ENCODE data around the gene ZNF618.

The ZNF618 gene

DNA sequence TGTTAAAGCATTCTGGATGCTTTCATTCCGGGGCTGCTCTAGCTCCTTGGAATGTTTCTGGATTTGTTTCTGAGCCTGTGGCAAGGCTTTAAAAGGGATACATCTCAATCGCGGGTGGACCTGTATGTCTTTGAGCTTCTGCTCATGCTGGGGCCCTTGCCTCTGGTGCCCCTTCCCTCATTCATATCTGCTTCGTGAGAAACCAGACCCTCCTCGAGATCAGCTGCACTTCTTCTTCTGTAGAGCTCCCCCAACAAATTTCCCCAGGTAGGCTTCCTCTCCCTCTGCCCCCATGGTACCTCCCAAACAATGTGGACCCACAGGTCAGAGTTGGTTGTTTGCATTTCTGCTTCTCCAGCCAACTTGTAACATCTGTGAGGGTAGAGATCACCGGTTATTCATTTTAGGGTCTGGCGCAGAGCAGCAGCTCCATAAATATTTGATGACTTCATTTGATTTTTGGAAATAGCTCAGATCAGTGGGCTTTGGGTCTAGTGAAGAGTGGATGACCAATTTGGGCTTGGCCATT lies 6.6 kb downstream of the ZNF618 start:
- DNase-seq (ENCODE audit: low read depth in 2 of 2): no peak

DNA sequence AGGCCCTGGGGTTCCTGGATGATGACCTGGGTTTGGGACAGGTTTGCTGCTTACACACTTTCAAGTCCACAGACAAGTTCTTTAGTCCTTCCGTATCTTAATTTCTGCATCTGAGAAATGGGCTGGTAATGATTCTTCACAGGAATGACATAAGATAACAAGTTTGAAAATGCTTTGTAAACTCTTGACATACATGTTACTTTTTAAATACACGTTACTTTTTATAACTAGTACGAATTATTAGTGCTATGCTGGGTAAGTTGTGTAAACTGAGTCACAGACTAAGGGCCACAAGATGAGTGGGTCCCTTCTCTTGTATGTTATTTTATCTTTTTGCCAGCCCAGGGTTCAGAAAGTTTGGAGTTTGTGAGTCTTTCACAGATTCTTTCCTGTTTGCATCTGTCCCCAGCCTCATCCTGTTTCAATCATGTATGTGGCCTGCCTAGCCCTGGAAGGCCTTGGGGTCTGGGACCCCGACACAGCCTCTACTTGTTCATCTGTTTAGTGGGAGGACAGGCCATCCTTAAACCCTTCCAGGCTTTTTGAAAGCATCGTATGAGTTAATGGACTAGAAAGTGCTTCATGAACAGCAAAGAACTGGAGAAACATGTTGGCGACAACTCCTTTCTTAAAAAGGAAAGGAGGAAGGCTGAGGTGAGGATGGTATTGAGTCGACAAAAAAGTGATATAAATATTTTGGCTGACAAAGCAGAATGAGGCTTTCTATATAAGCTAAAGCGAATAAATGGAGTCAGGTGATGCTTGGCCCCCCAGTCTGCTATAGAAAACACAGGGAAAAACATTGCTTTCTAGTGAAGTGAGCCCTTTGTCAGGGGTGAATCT lies 9.3 kb downstream of the ZNF618 start:
- no peak for DNase-seq (ENCODE audit: low read depth in 2 of 2)

DNA sequence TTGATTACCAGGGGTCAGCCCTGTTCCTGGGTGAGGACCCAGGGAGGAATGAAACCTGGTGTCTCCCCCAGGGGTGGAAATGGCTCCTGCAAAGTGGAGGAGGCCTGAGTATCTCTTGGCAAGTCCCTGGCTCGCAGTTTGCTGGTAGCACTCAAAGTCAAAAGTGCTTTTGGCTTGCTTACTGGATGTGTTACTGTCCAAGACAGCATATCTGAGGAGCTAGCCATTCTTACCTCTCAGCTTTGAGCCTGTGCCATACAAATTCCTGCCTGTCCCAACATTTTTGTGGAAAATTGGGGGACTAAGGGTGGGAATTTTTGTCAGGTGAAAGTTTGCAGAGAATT lies 9.9 kb downstream of the ZNF618 start:
- no peak for DNase-seq (ENCODE audit: low read depth in 2 of 2)

DNA sequence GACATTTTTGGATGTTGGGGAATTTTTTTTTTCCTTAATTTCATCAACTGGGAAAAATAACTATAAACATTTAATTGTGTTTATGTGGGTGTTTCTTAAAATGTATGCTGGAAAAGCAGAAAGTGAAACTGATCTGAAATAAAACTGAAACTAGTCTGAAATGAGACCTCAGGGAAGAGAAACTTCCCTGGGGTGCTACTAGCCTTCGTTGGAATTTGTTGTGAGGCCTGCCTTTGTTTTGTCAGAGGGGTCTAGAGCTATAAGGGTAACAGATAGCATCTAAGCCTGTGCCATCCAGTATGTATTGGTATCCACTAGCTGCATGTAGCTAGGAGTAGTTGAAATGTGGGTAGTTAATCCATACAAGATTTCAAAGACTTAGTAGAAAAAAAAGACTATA lies 10.4 kb downstream of the ZNF618 start:
- DNase-seq (ENCODE audit: low read depth in 2 of 2): no peak

DNA sequence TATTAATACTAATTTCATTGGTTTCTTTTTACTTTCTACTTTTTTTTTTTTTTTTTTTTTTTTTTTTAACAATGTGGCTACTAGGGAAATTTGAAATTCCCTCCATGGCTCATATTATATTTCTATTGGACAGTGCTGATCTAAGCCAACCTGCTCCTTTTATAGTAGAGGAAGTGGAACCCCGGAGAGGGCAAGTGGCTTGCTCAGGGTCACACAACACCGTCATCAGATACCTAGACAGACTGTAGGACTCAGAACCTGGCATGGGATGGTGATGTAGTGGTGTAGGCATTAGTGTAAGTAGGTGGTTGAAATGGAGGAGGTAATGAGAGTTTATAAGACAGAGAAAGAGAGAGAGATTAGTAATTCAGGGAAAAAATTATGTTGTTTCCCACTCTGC lies 10.8 kb downstream of the ZNF618 start:
- DNase-seq (ENCODE audit: low read depth in 2 of 2): no peak

DNA sequence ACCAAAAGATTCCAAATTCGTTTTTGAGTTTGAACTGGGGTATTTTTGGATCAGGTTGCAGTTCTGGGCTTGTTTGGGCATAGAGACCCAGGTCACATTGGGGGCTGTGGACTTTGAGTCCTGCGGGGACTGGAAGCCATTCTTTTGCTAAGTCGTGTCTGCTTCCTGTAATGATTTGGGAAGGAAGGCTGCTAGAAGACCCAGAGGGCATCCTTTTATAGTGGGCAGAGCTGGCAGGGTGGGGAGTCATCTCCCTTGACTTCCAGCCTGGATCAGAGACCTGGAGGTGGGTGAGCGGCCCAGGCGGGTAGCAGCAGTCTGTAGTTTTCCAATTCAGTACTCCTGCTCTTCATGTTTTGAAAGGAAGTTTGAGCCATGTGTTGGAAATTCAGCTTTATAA lies 11.3 kb downstream of the ZNF618 start:
- DNase-seq (ENCODE audit: low read depth in 2 of 2): no peak

DNA sequence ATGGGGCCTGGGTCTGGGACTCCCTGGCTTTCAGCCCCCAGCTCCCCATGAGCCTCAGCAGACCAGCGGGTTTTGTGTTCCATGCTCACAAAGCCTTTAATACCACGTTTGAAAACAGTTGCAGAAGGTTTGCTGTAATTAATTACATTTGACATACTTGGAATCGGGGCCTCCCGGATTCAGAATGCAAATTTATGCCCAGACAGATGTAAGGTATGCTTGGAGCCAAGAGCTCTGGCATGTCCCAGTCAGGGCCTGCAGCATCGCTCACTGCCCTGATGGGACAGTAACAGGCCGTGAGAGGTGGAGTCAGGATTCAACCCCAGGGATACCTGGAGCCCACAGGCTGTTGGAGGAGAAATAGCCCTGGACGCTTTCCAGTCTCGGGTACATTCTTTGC lies 12.2 kb downstream of the ZNF618 start:
- DNase-seq (ENCODE audit: low read depth in 2 of 2): no peak

DNA sequence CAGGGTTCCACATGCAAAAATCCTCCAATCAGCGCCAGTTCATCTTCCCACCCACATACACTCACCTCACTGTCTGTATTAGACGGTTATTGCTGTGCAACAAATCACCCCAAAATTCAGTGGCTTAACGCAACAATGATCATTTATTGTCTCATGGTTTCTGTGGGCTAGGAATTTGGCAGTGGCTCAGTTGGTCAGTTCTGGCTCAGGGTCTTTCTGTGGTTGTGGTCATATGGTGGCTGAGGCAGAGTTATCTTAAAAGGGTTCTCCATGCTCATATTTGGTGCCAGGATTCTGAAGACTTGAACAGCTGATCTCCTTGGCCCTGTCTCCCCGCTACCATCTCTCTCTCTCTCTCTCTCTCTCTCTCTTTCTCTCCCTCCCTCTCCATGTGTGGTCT lies 12.9 kb downstream of the ZNF618 start:
- DNase-seq (ENCODE audit: low read depth in 2 of 2): no peak

DNA sequence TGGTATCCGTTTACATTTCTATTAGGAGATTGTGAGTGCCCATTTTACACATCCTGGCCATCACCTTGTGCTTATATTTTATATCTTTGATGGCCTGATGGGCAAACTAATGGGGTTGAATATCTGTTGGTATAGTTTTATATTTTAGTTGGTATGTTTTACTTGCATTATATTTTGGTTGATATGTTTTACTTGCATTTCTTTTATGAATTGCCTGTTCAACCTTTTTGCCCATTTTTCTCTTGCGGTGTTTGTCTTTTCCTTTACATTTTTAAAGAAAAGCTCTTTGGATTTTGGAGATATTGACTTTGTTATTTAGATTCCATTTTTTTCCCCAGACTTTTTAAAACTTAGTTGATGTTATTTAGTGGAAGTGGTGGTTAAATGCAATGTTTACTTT lies 14.6 kb downstream of the ZNF618 start:
- no peak for DNase-seq (ENCODE audit: low read depth in 2 of 2)

DNA sequence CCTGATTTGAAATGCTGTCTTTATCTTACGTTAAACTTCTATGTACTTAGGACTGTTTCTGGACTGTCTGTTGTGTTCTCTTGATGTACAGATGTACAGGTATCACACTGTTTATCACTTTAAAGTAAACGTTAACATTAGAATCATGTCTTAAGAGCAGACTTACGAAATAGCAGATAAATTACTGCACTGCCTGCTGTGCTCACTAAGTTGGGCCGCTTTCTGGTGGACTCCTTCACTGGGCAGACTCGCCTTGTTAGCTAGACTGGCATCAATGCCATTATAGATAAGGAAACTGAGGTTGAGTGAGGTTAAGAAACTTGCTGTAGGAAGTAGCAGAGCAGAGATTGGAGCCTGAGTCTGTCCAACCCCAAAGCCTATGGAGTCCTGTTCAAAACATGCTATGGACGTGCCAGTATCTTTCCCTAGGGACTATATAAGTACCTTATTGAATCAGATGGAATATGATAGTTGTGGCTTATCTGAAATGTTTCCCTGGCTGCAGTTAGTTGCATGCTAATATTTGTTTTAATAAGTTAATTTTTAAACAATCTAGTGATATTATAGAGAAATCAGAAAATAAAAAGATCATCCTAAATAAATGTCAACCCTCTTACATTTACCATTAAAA lies 16.9 kb downstream of the ZNF618 start:
- DNase-seq (ENCODE audit: low read depth in 2 of 2): no peak

DNA sequence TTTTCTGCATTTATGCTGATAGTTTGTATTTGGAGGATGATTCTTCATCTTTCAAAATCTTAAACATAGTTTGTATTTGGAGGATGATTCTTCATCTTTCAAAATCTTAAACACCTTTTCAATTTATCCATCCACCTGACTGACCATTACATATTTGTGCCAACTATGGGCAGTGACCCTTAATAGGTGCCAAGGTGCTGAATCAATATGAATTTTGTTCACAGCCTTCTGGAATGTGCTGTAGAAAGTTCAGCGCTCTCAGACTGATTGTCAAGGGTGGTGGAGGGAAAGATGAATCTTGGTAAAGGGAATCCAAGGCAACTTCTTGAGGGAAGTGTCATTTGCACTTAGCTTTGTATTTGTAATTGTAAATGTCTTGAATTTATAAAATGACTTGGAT lies 18.1 kb downstream of the ZNF618 start:
- no peak for DNase-seq (ENCODE audit: low read depth in 2 of 2)

DNA sequence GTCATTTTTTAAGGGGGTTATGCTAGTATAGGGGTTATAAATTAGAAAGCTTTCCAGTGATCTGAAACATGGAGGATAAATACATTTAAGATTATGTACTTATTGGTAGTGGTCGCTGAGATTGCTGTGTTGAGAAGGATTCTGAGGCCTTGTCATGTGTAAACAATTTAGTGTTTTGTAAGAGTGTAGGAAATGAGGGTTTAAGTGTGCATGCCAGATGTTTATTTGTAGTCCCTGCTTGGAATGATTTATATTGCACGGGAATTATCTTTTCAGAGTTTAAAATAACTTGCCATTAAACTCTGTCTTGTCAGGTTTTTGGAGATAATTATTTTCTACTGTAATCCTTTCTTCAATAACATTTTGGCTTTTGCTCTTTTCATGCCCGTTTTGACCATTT lies 19.4 kb downstream of the ZNF618 start:
- no peak for DNase-seq (ENCODE audit: low read depth in 2 of 2)

DNA sequence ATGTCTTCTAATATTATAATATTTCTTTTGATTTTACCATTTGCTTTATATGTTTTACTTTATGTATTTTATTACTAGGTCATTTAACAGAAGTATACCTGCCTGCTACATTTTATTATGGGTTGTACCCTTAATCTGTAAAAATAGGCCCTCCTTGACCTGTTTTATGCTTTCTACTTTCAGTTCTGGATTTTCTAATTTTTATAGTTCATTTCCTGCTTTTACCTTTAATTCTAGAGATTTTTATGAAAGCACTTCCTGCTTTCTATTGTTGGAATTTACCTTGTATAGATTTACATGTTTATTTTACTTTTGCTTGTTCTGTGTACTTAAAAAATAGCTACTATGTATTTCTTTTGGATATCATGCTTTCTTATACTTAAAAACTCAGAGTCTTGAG lies 20.6 kb downstream of the ZNF618 start:
- DNase-seq (ENCODE audit: low read depth in 2 of 2): no peak

DNA sequence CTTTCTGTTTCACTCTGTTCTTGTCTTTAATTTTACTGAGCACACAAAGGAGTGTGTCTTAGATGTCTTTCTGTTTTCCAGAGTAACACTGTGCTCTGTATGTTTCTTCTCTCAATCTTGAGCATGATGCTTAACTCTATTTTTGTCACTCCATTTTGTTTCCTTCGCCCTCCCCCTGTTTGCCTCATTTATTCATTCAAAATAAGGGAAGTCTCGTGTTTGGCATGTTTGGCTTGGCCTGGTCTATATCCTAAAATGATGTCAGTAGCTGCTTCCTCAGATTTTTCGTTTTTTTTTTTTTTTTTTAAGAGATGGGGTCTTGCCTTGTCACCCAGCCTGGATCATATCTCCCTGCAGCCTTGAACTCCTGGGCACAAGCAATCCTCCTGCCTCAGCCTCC lies 22.0 kb downstream of the ZNF618 start:
- no peak for DNase-seq (ENCODE audit: low read depth in 2 of 2)

DNA sequence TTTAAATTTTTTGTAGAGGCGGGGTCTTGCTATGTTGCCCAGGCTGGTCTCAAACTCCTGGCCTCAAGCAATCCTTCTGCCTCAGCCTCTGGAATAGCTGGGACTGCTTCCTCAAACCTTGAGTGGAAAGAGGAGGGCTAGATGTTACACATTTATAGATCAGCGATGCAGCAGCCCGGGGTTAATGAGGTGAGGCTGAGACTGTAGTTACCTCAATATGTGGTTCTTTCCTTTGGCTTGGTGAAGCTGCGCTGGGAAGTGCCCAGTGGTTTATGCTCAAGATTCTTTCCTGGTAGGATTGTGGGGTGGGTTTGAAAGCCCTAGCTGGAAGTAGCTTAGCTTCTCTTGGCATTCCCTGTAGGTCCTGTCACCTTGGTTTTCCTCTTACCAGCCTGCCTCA lies 22.5 kb downstream of the ZNF618 start:
- DNase-seq (ENCODE audit: low read depth in 2 of 2): no peak

DNA sequence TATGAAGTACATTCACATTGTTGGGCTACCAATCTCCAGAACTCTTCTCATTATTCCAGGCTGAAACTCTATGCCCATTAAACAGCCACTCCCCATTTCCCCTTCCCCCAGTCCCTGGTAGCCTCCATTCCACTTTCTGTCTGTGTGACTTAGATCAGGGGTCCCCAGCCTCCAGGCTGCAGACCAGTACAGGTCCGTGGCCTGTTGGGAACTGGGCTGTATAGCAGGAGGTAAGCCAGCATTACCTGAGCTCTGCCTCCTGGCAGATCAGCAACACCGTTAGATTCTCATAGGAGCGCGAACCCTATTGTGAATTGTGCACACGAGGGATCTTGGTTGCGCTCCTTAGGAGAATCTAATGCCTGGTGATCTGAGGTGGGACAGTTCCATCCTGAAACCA lies 23.1 kb downstream of the ZNF618 start:
- no peak for DNase-seq (ENCODE audit: low read depth in 2 of 2)

DNA sequence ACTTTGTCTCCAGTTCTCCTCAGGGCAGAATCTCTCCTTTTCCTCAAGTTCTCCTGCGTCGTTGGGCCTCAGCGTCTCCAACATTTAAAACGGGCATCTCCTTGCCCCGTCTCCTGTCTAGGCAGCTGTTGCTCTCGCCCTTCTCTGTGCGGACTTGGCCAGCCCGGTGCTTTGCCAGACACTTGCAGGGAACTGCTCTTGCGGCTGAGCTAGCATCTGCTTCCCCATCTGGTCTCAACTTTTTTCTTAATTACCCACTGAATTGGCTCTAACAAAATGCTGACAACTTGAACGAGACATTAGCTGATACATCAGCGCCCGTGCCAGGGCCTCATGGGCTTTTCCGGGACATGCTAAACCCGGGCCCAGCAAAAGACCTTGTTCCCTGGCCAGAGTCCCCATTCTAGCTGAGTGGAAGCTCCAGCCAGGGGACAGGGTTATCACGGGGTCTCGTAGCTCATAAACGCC lies 25.1 kb downstream of the ZNF618 start:
- no peak for DNase-seq (ENCODE audit: low read depth in 2 of 2)

DNA sequence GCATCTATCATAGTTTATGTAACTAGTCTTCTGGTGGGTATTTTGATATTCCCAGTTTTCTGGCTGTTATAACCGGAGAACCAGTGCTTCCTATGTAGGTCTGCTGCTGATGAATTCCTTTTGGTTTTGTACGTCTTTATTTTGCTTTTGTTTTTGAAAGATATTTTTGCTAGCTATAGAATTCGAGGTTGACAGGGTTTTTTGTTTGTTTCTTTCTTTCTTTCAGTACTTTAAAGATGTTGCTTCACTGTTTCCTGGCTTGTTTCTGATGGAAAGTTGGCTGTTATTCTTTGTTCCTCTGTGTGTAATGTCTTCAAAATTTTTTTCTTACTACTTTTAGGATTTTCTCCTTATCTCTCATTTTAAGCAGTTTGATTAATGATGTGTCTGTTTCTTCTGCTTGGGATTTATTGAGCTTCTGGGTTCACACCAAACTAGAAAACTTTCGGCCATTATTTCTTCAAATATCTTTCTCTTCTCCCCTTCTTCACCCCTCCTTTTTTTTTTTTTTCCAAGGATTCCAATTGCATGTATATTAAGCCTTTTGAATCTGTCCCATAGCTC lies 27.5 kb downstream of the ZNF618 start:
- no peak for DNase-seq (ENCODE audit: low read depth in 2 of 2)

DNA sequence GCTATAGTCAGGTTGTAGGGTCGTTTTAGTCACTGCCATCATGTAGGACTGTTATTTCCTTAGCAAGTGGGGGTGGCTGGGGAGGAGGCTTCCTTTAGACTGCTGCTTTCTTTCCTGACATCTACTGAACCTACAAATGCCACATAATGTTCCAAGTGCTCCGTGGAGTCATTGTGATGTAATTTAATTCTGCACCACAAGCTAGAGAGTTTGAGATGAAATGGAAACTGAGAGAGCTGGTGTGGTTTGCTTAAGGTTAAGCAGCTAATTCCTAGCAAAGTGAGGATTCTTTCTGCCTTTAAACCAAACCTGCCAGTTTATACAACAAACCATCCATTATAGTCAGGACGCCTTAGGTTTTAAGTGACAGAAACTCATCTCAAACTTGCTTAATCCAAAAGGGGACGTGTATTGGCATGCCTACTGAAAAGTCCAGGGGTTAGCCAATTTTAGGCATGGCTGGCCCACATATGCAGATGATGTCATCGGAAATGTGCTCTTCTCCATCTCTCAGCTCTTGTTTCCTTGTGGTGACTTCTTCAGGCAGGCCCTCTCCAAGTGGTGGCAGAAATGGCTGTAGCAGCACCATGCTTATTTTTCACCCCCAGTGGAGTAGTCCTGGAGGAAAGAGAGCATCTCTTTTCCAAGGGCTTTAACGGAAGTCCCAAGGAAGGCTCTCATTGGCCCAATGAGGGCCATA lies 30.5 kb downstream of the ZNF618 start:
- DNase-seq (ENCODE audit: low read depth in 2 of 2): no peak

DNA sequence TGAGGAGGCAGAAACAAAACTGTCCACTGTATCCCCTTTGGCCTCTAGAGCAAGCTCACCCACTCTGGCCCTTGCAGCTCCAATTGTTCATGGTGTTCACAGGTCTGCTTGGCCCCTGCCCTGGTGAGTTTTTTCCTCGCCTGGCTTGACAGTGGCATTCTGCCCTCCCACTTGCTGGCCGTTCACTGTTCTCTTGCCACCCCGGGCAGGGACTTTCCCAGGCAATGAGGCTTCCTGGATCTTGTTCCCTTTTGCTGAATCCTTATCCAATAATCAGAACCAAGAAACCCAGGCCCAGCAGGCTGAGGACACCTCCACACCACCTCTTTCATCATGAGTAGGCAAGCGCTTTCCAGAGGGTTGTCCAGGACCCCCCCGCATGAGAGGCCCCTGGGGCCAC lies 31.2 kb downstream of the ZNF618 start:
- no peak for DNase-seq (ENCODE audit: low read depth in 2 of 2)

DNA sequence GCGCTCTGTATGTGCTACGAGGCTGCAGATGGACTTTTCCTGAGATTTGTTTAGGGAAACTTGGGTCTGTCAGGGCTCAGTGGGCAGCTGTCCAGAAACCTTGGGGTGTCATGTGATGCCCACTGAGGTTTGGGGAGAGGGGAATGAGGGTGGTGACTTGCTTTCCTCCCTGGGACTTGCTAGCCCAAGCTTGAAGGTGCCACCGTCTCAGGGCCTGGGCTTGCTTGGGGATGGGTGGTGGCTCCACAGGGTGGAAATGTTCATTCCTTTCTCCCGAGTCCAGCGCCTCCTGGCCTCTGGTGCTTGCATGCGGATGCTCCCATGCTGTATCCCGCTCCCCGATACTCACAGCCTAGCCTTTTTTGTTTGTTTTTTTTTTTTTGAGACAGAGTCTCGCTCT lies 33.3 kb downstream of the ZNF618 start:
- no peak for DNase-seq (ENCODE audit: low read depth in 2 of 2)

DNA sequence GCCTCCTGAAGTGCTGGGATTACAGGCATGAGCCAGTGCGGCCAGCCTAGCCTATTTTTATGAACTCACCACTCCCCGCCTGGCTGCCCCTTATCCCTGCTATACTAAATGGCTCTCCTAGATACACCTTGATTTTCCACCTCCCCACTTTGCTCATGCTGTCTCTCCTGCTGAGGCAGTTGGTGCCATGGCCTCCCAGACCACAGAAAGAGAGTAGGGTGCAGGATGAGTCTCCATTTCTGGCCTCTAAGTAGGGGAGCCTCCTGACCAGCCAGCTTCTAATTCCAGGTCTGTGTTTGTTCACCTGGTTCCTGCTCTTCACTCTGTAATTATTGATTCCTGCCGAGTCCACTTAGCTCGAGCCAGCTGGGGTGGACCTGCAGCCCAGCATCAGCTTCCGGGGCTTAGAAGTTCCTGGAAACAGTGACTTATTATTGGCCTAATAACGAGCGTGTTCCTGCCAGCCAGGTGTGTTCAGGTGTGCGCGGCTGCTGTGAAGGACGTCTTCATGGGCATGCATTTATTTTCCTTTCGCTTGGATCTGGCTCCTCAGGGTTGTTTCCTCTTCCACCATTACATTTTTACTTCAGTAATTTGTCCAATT lies 34.0 kb downstream of the ZNF618 start:
- no peak for DNase-seq (ENCODE audit: low read depth in 2 of 2)

Data from stimulated activated CD4-positive, alpha-beta T cell treated with anti-CD3 and anti-CD28 coated beads, Interleukin-15, amount 100 ng/mL, for 48 hours (primary cell).